ENCODE results near the gene PHRF1.

The PHRF1 gene

GRCh38 chr11:575996-576768 is at the start of gene PHRF1:
Gene PHRF1 (plus strand): TSS chr11:576470. CDS start chr11:581513, 5,043 bp downstream.
- peak; percentile 96 for DNase-seq

GRCh38 chr11:528166-528814 is 48.0 kb upstream of the PHRF1 start:
- DNase-seq, result no peak

GRCh38 chr11:528815-529727 is 47.2 kb upstream of the PHRF1 start:
- no peak for DNase-seq

GRCh38 chr11:529728-530411 is 46.4 kb upstream of the PHRF1 start:
- DNase-seq, result no peak

- no peak for DNase-seq
Observed at GRCh38 chr11:530960-531831, 45.1 kb upstream of the PHRF1 start.

- no peak for DNase-seq
Observed at GRCh38 chr11:531919-532526, 44.2 kb upstream of the PHRF1 start.

- DNase-seq, result no peak
Observed at GRCh38 chr11:532527-532985, 43.7 kb upstream of the PHRF1 start.

- no peak for DNase-seq
Observed at GRCh38 chr11:532986-533585, 43.2 kb upstream of the PHRF1 start.

GRCh38 chr11:533586-534395 is 42.5 kb upstream of the PHRF1 start:
- DNase-seq, result no peak

- no peak for DNase-seq
Observed at GRCh38 chr11:534396-535209, 41.7 kb upstream of the PHRF1 start.

- DNase-seq, result no peak
Observed at GRCh38 chr11:535210-535518, 41.1 kb upstream of the PHRF1 start.

GRCh38 chr11:535519-536454 is 40.5 kb upstream of the PHRF1 start, which contains the start of gene HRAS:
Gene HRAS (minus strand): TSS chr11:535576.
- DNase-seq, result peak; percentile 97

- peak; percentile 96 for DNase-seq
Observed at GRCh38 chr11:536841-537621, 39.2 kb upstream of the PHRF1 start, which contains the start of gene LRRC56. Gene LRRC56 (plus strand): TSS chr11:537527. CDS start chr11:540685, 3,158 bp downstream.

GRCh38 chr11:537622-538430 is 38.4 kb upstream of the PHRF1 start:
- no peak for DNase-seq

- no peak for DNase-seq
Observed at GRCh38 chr11:538431-539051, 37.7 kb upstream of the PHRF1 start.
